ENCODE measurements around the gene UNK. TPM values are rescaled to one million over a fixed set of nuclear protein-coding genes. Genes with fewer than 3 reads are reported as not detected.
A peak's percentile ranks its signal among the peaks of the same experiment; 100 is the strongest.

The UNK gene
- total RNA-seq, 2 donors from 2014 or later = 18.4 to 59.7 TPM

- intact Hi-C loops (cut with DNase I) = no loop called here
- DNase-seq (no peak), ATAC-seq (peak; percentile 36)
- TF ChIP-seq, protein P1, sequence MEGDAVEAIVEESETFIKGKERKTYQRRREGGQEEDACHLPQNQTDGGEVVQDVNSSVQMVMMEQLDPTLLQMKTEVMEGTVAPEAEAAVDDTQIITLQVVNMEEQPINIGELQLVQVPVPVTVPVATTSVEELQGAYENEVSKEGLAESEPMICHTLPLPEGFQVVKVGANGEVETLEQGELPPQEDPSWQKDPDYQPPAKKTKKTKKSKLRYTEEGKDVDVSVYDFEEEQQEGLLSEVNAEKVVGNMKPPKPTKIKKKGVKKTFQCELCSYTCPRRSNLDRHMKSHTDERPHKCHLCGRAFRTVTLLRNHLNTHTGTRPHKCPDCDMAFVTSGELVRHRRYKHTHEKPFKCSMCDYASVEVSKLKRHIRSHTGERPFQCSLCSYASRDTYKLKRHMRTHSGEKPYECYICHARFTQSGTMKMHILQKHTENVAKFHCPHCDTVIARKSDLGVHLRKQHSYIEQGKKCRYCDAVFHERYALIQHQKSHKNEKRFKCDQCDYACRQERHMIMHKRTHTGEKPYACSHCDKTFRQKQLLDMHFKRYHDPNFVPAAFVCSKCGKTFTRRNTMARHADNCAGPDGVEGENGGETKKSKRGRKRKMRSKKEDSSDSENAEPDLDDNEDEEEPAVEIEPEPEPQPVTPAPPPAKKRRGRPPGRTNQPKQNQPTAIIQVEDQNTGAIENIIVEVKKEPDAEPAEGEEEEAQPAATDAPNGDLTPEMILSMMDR (IDR thresholded peaks at IDR 0.05) = no peak
- TF ChIP-seq POLR2A (IDR thresholded peaks at IDR 0.05) = no peak
- Histone ChIP-seq H3K27ac (peak overlapping the region; percentile 61 to 72 (median 62)), H3K27me3 (no peaks in the 10 kb centered on the region), H3K9me3 (no peaks in the 10 kb centered on the region), H3K4me1 (peaks cover 31% of the 10 kb centered on the region), H3K4me3 (no peak overlapping the region), H3K36me3 (replicated peaks in 1 of 2; ENCODE audit: insufficient read depth in 1 of 2, low read depth in 2 of 2) (peaks cover 14 to 24% of the 10 kb centered on the region in 2 donors)
- WGBS, 2 donors = 32 to 48% methylated on average over 3 of the region's 3 CpGs
Observed at GRCh38 chr17:75822800-75823166, 38.2 kb downstream of the UNK start.

GRCh38 chr17:75823257-75824041 is 38.8 kb downstream of the UNK start:
- ATAC-seq (no peak), DNase-seq (no peak)
- Histone ChIP-seq H3K4me3 (no peak overlapping the region), H3K27me3 (no peaks in the 10 kb centered on the region), H3K4me1 (peaks cover 37% of the 10 kb centered on the region), H3K27ac (peak overlapping the region; percentile 61 to 72 (median 62)), H3K36me3 (replicated peaks in 1 of 2; ENCODE audit: insufficient read depth in 1 of 2, low read depth in 2 of 2) (peaks cover 14 to 21% of the 10 kb centered on the region in 2 donors), H3K9me3 (no peaks in the 10 kb centered on the region)
- TF ChIP-seq, protein P1 (IDR thresholded peaks at IDR 0.05) = no peak
- TF ChIP-seq POLR2A (IDR thresholded peaks at IDR 0.05) = no peak
- intact Hi-C loops (cut with DNase I) = no loop called here
- 89 to 98% methylated on average over 9 to 26 of the region's 28 CpGs for WGBS, 2 donors

- 95% methylated on average over 9 to 13 of the region's 13 CpGs for WGBS, 2 donors
- H3K27ac ChIP-seq = no peak overlapping the region
- H3K9me3 ChIP-seq = no peaks in the 10 kb centered on the region
- intact Hi-C loops (cut with DNase I) = no loop called here
- no peak for ATAC-seq
- no peak overlapping the region for H3K4me3 ChIP-seq
- TF ChIP-seq, protein P1 (IDR thresholded peaks at IDR 0.05) = no peak
- TF ChIP-seq POLR2A (IDR thresholded peaks at IDR 0.05) = no peak
- H3K36me3 ChIP-seq (replicated peaks in 1 of 2; ENCODE audit: insufficient read depth in 1 of 2, low read depth in 2 of 2) = peaks cover 14 to 16% of the 10 kb centered on the region in 2 donors
- peaks cover 38% of the 10 kb centered on the region for H3K4me1 ChIP-seq
- no peaks in the 10 kb centered on the region for H3K27me3 ChIP-seq
- DNase-seq = no peak
Observed at GRCh38 chr17:75824050-75824552, 39.5 kb downstream of the UNK start.

DNA sequence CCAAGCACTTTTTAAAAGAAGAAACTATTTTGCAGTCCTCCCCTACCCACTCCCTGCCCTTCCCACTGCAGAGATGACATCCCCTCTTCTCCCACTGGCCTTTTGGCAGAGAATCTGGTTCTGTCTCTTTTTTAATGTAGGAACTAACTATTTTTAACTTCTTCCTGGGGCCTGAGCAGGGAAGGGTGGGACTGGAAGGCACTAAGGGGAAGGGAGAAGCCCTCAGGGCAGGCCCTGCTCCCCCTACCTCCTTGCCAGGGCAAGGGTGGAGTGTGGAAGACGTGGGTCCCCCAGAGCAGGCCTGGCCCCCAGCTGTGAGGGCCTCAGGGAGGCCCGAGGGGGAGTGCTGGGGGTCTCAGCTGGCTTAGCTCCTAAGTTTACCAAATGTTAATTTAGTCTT is 40.1 kb downstream of the UNK start:
- DNase-seq (no peak), ATAC-seq (no peak)
- no peak overlapping the region for H3K27ac ChIP-seq
- H3K4me1 ChIP-seq = peaks cover 38% of the 10 kb centered on the region
- 50 to 100% methylated on average over 1 to 2 of the region's 2 CpGs for WGBS, 2 donors
- intact Hi-C loops (cut with DNase I) = no loop called here
- H3K36me3 ChIP-seq (replicated peaks in 1 of 2; ENCODE audit: insufficient read depth in 1 of 2, low read depth in 2 of 2) = peaks cover 10 to 11% of the 10 kb centered on the region in 2 donors
- TF ChIP-seq POLR2A (IDR thresholded peaks at IDR 0.05) = no peak
- TF ChIP-seq, protein P1 (IDR thresholded peaks at IDR 0.05) = no peak
- no peaks in the 10 kb centered on the region for H3K27me3 ChIP-seq
- H3K4me3 ChIP-seq = no peak overlapping the region
- H3K9me3 ChIP-seq = no peaks in the 10 kb centered on the region
